Measurements from ENCODE around the gene BLOC1S1.

The BLOC1S1 gene

DNA sequence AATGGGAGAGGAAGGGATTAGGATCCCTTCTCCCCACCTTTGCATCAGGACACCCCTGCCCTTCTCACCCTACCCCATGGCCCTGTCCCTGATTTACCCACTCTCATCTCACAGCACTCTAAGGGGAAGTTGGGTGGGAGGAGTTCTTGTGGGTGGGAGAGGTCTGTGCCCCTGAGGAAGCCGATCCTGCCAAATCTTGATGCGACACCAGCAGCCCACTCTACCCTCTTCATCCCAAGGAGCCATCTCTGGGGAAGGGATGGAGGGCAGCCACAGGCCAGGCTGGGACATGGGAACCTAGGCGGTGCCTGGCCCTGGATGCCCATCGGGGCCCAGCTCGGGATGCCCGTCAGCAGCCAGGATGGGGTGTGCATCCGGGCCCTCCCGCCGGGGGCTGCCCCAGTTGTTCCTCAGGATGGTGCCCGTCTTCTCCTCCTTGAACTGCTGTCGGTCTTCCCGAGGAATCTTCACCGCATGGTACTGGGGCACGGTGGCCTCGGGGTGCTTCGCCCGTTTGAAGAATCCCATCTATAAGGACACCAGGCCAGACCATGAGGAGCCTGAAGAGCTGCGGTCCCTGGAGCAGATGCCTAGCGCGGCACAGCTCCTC lies 31.0 kb upstream of the BLOC1S1 start:
- Histone ChIP-seq H3K4me1 (no peaks in the 10 kb centered on the region), H3K9me3 (no peaks in the 10 kb centered on the region), H3K27me3 (peaks cover 21% of the 10 kb centered on the region), H3K4me3 (ENCODE audit: low read depth, low read length) (no peak overlapping the region), H3K36me3 (no peaks in the 10 kb centered on the region)
- TF ChIP-seq CTCF (IDR thresholded peaks at IDR 0.05; ENCODE audit: low read depth, low read length) = no peak
- no peak for DNase-seq

- Histone ChIP-seq H3K4me1 (no peaks in the 10 kb centered on the region), H3K36me3 (no peaks in the 10 kb centered on the region), H3K4me3 (ENCODE audit: low read depth, low read length) (no peak overlapping the region), H3K27me3 (peaks cover 21% of the 10 kb centered on the region), H3K9me3 (no peaks in the 10 kb centered on the region)
- DNase-seq = no peak
- TF ChIP-seq CTCF (IDR thresholded peaks at IDR 0.05; ENCODE audit: low read depth, low read length) = no peak
Measured at GRCh38 chr12:55685671-55686070, 30.2 kb upstream of the BLOC1S1 start.

- H3K27me3 ChIP-seq = peaks cover 17% of the 10 kb centered on the region
- no peaks in the 10 kb centered on the region for H3K36me3 ChIP-seq
- DNase-seq = no peak
- no peaks in the 10 kb centered on the region for H3K4me1 ChIP-seq
- H3K4me3 ChIP-seq (ENCODE audit: low read depth, low read length) = no peak overlapping the region
- no peak for TF ChIP-seq CTCF (IDR thresholded peaks at IDR 0.05; ENCODE audit: low read depth, low read length)
- no peaks in the 10 kb centered on the region for H3K9me3 ChIP-seq
Measured at GRCh38 chr12:55686366-55687010, 29.4 kb upstream of the BLOC1S1 start.

GRCh38 chr12:55687746-55688145 lies 28.1 kb upstream of the BLOC1S1 start:
- Histone ChIP-seq H3K4me1 (no peaks in the 10 kb centered on the region), H3K27me3 (peaks cover 12% of the 10 kb centered on the region), H3K4me3 (ENCODE audit: low read depth, low read length) (no peak overlapping the region), H3K9me3 (no peaks in the 10 kb centered on the region), H3K36me3 (no peaks in the 10 kb centered on the region)
- TF ChIP-seq CTCF (IDR thresholded peaks at IDR 0.05; ENCODE audit: low read depth, low read length) = no peak
- no peak for DNase-seq

DNA sequence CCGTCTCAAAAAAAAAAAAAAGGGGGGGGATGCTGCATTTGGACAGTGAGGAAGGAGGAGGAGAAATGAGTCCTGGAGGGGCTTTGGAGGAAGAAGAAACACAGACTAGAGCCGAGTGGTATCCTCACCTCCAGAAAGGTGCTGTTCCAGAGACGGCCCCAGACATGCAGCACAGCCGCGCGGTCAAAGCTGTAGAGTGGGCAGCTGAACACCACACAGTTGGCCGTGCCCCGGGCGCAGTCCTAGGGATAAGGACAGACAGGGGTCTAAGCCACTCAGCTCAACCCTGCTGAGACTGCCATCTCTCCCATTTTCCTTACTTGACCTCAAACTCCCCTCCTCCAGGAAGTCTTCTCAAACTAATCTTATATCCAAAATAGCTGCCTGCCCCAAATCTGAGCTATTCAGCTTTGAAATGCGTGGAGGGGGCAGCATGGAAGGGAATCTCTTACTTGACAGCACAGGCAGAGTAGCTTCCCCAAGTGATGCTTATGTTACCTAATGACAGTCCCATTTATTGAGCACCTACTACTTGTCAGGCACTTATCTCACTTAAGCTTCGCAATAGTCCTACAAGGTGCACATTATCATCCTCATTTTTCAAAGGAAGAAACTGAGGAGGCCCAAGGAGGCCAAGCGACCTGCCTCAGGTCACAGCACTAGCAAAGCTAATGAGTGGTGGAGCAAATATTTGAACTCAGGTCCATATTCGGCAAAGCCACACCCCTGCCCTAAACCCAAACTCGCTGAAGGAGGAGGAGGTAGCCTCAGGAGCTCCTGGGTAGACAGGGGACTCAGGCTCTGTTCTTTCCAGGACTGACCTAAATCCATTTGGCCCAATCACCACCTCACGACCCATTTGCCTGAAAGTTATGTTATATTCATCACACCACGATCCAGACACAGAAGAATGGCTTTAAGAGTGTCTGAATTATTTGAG lies 26.9 kb upstream of the BLOC1S1 start:
- H3K36me3 ChIP-seq = no peaks in the 10 kb centered on the region
- no peak overlapping the region for H3K4me3 ChIP-seq (ENCODE audit: low read depth, low read length)
- no peak for TF ChIP-seq CTCF (IDR thresholded peaks at IDR 0.05; ENCODE audit: low read depth, low read length)
- no peaks in the 10 kb centered on the region for H3K9me3 ChIP-seq
- no peak for DNase-seq
- H3K27me3 ChIP-seq = peaks cover 12% of the 10 kb centered on the region
- H3K4me1 ChIP-seq = no peaks in the 10 kb centered on the region

Data from BE2C (cell line).